Myocyte (in vitro differentiated cells): ENCODE data around the gene CEP43. TPM values are rescaled to one million over a fixed set of nuclear protein-coding genes. Genes with fewer than 3 reads are reported as not detected.

Source experiments
- DNase-seq: peaks from one replicate; pipeline ENCODE4 v3.0.0-alpha.2; 2012; ENCODE audit warnings: low read depth
- microRNA-seq: library from miRNA; unstranded; fragments of <30 nt; microRNA quantifications from one replicate; pipeline ENCODE4, GENCODE V29; 2016
- total RNA-seq: library from RNA; depleted of rRNA; stranded (reverse); fragments of >200 nt; gene quantifications from 2 replicates; pipeline ENCODE4 v1.2.3, GENCODE V29; 2014

CEP43 gene
- total RNA-seq, 1 donor from 2014 or later: 16.3 TPM

DNA sequence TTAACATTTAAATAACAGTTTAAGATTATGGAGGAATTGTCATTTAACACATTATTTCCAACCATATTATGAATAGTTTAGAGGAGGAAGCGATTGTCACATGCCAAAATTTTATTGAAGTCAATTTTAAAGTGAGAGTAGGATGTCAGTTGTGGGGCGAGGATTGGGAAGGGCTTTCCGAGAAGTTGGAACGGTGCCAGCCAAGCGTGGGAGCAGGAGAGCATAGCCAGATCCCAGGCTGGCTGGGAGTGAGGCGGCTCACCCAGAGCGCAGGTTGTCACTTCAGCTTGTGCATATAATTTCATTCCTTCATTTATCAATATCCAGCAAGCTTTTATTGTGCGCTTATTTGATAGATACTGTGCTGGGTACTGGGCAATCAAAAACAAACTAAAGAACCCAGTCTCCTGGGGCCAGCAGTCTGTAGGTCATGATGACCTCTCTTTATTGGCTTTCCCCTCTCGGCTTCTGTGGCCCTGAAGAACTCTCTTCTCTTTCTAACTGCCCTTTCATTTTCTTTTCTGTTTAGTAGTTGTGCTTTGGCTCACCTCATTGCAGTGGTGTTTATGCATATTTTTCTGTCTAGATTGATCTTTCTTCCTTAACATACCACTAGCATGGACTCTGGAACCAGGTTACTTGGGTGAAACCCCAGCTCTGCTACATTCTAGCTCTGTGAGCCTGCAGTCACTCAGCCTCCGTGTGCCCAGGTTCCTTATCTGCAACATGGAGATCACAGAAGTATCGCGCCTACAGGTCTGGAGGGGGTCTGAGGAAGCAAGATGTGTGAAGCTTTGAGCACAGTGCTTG is 6.4 kb downstream of the CEP43 start:
- DNase-seq: no peak

DNA sequence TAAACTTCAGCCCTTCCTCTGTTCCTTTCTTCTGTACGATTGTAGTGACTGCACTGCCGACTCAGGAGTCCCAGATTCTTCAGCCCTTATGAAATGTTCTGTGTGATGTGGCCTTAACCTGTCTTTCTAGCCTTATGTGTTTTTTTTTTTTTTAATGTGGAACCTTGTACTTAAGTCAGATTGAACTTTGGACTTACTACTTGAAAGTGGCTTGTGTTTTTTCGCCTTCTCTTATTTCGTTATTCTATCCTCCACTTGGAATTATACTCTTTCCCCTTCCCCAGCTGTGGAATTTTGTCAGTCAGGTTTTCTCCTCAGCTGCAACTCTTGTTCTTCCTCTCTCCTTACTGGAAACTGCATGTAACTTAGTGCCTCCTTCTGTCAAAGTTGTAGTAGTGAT is 8.8 kb downstream of the CEP43 start:
- DNase-seq: no peak

DNA sequence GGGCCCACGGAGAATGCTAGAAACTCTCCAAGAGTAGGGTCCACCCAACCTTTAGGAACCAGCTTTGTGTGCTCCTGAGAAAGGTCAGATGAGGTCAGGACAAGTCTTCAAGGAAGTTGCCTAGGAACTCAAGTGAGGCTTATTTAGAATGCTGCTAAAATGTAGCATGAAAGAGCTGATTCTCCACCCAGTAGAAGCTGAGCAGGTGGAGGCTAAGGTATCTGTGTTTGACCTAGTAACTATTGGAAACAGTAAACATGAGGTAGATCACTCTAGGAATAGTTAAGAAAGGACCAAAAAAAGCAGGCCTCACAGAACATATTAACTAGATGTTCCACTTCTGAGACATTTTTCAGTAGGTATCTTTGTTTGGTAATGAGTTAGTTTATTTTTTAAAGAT is 13.9 kb downstream of the CEP43 start:
- no peak for DNase-seq

DNA sequence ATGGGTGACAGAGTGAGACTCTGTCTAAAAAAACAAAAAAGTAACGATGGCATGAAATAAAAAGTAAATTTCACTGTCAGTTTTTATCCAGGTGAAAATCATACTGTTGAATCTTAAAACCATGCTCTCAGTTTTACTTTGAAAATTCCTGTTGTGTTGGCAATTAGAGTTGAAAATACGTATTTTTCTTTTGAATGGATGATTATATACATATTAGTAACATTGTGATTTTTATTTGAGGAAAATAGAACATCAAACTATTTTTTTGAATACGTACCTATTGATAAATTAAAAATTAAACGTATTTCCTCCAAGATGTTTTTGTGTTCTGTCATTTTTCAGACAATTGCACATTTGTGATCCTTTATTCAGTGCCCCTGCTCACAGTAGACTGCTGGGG is 14.7 kb downstream of the CEP43 start:
- no peak for DNase-seq

DNA sequence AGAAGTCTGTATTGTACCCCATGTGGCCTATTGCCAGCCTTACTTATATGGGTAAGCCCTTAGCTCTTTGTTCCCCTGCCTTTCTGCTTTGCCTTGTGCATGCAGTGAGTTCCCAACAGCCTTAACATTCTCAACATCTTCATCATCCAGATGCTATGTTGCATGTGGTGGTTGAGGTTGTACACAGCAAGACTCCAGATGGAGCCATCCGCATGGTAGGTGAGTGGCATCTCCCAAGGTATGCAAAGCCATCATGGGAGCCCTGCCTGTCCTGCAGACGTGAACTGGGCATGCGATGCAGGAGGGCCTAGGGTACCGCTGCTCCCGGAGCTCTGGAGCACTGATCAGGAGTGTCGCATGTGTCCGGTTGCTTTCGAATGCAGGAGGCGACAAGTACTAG is 16.1 kb downstream of the CEP43 start:
- no peak for DNase-seq

DNA sequence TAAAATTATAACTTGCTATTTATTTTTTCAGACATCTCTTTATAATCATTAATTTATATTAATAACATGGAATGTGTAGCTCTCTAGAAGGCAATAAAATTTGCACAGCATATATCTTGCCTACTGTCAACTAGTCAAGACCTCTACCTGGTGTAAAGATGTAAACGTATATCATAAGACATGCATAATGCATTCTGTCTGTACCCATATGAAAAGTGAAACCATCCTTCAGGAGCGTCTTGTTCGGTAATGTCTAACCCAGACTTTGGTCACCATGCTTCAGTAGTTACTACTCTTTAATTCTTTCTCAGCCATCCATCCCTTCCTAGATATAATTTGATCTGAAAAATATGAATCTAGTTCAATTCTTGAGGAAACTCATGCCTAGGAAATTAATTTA is 21.0 kb downstream of the CEP43 start:
- no peak for DNase-seq

DNA sequence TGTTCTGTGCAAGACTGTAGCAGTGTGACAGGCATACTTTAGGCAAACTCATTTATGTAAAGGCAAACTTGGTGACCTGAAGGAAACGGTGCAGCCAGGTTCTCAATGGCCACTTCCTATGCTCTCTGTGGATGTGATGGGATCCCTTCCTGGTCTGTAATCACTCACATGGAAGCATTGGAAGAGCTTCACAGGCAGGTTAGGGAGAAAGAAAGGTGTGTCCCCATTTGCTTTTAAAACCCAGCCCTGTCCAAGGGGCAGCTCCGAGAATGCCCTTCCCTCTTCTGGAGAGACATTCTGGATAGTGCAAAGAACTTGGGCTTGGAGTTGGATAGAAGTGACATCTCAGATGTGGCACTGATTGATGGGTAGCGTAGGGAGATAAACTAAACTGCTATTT is 28.1 kb downstream of the CEP43 start:
- DNase-seq: no peak

DNA sequence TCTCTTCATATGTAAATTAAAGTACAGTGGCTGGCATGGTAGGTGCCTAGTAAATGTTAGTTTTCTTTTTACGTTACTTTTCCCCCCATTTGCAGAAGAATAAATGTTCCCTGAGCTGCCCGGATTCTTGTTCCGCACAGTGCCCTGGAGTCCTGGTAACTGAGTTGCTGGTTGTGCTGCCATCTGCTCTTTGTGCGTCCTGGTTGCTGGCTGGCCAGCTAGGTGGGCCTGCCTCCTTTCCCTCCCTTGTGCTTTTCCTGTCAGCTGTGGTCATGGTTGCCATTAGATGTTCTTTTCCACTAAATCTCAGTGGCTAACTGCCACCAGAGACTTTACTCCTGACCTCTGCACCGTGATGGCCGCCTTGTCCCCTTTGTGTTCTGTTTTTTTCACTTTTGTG is 28.6 kb downstream of the CEP43 start:
- DNase-seq: no peak

DNA sequence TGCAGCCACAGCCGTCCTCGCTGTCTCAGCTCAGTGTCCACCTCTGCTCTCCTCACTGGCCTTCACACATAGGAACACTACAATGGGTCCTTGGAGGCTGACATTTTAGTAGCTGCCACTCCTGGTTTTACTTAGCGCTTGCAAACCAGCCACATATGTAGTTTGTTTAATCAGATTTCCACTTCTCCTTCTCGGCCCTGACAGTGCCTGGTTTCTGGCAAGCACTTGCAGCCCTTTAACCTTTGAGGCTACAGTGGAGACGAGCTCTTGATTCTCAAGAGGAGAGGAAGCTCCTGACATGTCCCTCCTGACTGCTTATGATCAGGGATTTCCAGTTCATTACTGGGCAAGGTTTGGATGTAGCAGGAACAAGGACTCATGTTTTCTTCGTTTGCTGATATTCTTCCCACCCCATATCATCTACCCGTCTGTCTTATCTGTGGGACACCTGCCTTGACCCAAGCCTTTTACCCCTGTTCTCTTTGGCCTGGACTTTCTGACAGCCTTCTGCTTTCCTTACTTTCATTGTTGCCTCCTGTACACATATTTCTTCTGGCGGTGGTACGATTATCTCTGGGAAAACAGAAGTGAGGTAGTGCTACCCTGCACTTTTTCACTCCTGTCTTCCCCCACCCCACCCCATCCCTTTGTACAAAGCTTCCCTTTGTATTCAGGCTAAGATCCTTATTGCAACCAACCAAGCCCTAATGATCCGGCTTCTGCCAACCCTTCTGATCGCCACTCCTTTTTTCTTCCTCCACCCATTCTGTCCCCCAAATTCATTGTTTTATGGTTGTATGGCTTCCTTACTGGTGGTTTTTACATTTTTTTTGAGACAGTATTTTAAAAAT is 31.2 kb downstream of the CEP43 start:
- no peak for DNase-seq

DNA sequence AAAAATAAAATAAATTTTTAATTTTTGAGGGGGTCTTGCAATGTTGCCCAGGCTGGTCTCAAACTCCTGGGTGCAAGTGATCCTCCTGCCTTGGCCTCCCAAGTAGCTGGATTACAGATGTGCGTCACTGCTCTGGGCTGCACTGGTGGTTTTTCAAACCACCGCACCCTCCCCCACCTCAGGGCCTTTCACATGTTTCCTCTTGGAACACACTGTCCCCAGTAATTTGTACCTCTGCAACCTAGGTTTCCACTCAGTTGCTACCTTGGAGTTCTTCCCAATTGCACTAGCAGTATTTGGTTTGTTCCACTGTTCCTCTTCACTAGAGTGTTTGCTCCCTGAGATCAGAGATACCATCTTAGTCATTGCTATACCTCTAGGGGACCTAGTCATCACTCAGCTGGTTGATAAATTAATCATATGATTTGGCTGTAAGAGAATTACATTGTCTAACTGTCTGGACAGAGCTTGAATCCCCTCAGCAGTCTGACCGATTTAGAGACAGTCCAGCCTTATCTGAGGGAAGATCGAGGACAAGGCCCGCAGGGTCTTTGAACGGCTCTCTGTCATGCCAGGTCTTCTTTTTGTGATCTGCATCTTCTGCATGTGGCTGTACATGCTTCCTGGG is 32.0 kb downstream of the CEP43 start:
- DNase-seq: no peak

DNA sequence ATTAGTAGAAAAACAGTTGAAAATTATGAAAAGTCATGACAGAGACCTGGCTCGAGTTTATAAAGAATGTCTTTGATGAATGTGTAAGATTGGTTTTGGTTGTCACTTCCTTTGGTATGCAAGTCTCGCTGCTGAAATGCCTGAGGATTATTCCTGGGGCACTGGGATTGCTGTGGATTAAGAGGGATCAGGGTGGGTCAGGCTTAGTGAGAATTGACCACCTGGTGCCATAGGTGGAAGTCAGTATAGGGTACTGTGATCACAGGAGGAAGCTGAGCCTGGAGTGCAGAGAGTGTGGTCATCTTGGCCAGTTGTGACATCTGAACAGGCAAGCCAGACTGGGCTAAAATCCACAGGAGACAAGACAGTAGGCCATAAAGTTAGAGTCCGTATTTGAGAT is 34.9 kb downstream of the CEP43 start:
- DNase-seq: no peak

DNA sequence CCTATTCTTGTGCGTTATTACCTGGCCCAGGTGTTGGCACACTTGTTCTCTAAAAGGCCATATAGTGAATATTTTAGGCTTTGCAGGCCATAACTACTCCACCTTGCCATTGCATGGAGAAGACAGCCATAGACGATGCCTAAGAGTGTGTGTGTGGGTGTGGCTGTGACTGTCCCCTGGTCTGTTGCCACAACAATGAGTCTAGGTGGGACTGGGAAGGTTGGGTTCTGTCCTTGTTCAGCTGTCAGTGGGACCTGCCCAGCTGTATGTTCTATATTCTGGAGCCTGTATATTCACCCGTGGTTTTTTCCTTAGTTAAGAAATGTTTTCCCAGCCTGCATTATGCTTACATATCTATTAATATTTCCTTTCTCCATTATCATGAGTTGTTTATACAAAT is 38.6 kb downstream of the CEP43 start:
- DNase-seq: no peak

DNA sequence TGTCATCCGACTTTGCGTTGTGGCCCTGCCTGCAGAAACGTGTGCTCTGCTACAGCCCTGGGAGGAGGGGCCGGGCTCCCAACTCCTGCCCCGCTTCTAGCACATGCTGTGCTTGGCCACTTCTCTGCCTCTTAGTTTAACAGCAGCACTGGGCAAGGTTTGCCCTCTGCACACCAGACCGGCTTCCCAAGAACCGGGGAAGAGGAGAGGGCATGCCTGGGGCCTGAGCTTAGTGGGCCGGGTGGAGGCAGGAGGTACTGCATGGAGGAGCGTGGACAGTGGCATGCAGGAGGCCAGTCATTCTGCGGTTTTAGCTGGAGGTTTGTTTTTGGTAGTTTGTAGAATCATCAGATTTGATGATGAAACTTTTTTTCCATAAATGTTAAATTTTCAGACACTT is 45.5 kb downstream of the CEP43 start:
- DNase-seq: no peak

DNA sequence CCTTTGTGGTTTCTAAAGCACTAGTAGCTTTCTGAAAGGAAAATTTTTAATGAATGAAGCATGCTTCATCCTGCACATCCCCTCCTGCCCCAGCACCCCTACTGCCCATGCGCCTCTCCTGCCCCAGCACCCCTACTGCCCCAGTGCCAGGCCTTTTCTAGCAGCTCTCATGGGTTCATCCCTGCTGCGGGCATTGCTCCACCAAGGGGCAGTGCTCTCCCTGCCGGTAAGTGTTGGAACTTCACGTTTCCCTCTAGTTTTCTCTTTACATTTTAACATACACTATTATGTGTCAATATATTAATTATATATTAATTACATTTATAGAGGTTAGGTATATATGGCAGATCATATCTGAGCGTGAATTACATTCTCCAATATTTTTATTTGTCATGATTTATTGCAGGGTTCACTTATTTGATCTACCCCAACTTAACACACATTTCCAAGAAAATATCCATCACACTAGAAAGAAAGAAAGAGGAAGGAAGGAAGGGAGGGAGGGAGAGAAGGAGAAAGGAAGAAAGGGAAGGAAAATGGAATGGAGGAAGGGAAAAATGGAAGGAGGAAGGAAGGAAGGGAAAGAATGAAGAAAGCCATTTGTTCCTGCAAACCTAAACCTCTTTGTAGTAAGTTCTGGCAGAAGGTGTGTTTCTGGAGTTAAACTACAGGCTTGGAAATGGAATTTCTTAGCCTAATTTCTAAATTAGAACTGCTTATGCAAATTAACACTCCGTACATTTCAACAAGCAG is 46.8 kb downstream of the CEP43 start:
- no peak for DNase-seq

DNA sequence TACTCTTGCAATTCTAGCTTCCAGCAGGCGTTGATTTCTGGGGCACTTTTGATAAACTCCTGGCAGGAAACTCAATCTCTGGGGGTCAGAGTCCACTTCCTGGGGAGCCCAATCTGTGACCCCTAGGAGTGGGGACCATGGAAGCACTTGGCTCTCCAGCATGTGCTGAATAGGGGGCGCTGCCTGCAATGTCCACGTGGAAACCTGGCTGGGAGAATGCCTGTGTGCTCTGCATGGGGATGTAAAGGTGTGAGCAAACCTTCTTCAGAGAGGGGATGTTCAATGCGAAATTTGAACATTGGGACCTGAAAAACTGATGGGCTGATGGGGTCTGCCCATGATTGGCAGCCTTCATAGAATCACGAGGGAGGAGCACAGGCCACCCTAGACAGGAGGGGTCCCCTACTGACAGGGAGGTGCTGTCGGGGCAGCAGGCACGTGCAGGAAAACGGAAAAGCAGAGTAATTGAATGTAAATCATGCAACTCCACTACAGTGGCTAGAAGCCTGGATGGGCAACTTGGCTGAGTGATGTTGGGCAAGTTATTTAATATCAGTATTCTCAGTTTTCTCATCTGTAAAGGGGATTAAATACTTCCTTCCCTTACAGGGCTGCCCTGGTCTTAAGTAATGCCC is 47.8 kb downstream of the CEP43 start:
- no peak for DNase-seq

DNA sequence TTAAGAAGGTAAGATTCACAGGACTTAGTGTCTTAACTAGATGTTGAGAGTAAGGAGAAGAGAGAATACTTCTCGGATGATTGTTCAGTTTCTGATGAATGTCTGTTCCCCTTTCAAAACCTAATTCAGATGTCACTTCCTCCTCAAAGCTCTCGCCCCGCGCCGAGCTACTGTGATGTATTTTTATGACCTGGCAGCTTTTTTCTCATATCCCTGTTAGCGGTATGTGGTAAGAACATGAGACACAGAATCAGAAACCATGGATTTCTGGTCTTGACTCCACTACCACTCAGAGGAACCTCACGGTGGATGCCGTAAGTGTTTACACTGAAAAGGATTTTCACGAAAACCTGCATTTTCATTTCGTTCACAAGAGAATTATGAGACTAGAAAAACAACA is 48.4 kb downstream of the CEP43 start:
- DNase-seq: no peak

Small RNA genes lying within 50 kb of the gene (microRNA-seq; reads per million reads assigned to microRNA genes)
- gene MIR3939: 0.48 reads per million

Other genes starting within 250 kb of the CEP43 start
- gene RNASET2, start 42.8 kb upstream of the CEP43 start, total RNA-seq: 13.9 and 16.4 TPM in 2 replicates
- not detected in 2 replicates for gene CCR6, start 123.7 kb downstream of the CEP43 start, total RNA-seq
- not detected in 2 replicates for gene GPR31, start 158.6 kb downstream of the CEP43 start, total RNA-seq